Heart left ventricle (tissue), 13 donors: ENCODE measurements around the gene NXPE3.

Experiments used
- CTCF ChIP-seq, 12 donors: fragments of 200-600 bp; sonication (generic) in 4 of 12; IDR thresholded peaks; one replicate each; pipeline versions ENCODE4 v1.5.0 to v1.8.0; 2018 to 2022; ENCODE audit warnings: antibody characterized with exemption in 12 of 12, mild to moderate bottlenecking in 5 of 12
- POLR2A ChIP-seq, 2 donors: fragments of 450-650 bp; IDR thresholded peaks; one replicate each; pipeline ENCODE4 v1.6.1; 2017; ENCODE audit warnings: antibody characterized with exemption in 2 of 2, mild to moderate bottlenecking in 2 of 2, moderate library complexity in 2 of 2
- donor health status: ischemic (EF 13 %, LVEDD 7.1; RV severe dilation, severe dysfunction).
- donor health status: DM: no; HTN: yes; CAD: no.
- donor health status: DM: no; HTN: no; CAD: no.
- donor health status: ischemic (EF 25% LVEDD 6.9; RV normal size, moderate dysfunction).
- donor health status: ischemic (EF 25% LVEDD 5.7; RV mildly dilated, moderate dysfunction).
- donor health status: ischemic (EF 35%, LVEDD 5.7; RV mildly dilated, moderate dysfunction).
- donor health status: nonischemic (EF 11% LVEDD 7.7; RV severe dilation, severe dysfunction).
- donor health status: DM: yes; HTN: yes; CAD: no.
- donor health status: PGD.
- donor health status: ischemic (EF 29% LVEDD 5.4; RV normal size, mild dysfunction).
- donor health status: nonischemic (EF 23%, LVEDD 6.1; RV moderate dilation, normal function).

- TF ChIP-seq CTCF (IDR thresholded peaks at IDR 0.05) (no peak), POLR2A (IDR thresholded peaks at IDR 0.05) (no peak)
These were observed 12.8 kb downstream of the NXPE3 start for GRCh38 chr3:101791778-101792177.
